ENCODE measurements around the gene TXNDC15. TPM values are rescaled to one million over a fixed set of nuclear protein-coding genes. Genes with fewer than 3 reads are reported as not detected.

Gene TXNDC15
- total RNA-seq, 1 experiment from 2014 or later, result 19.5 TPM

DNA sequence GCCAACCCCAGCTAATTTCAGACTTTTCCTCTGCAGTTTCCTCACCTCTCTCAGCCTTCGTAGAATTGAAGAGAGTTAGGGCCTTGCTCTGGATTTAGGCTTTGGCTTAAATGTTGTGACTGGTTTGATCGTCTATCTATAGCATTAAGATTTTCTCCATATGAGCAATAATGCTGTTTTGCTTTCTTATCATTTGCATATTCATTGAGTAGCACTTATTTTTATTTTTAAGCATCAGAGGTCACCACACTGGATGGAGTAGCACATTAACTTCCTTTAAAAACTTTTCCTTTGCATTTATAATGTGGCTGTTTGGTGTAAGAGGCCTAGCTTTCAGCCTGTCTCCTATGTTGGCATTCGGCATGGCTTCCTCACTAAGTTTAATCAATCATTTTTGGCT lies 18.1 kb downstream of the TXNDC15 start:
- Histone ChIP-seq H3K4me3 (no peak overlapping the region), H3K27me3 (ENCODE audit: insufficient read depth, low read depth) (no peaks in the 10 kb centered on the region), H3K9me2 (ENCODE audit: insufficient read depth) (no peaks in the 10 kb centered on the region), H3K9me3 (ENCODE audit: insufficient read depth, low read depth) (no peaks in the 10 kb centered on the region), H3K27ac (no peak overlapping the region), H3K4me1 (replicated peaks; ENCODE audit: insufficient read depth) (no peaks in the 10 kb centered on the region), H2AFZ (no peak overlapping the region), H3K4me2 (no peak overlapping the region), H3K36me3 (ENCODE audit: low read depth) (no peaks in the 10 kb centered on the region; the same call in 1 of the 2 replicates), H4K20me1 (ENCODE audit: insufficient read depth) (no peaks in the 10 kb centered on the region; the same call in 1 of the 2 replicates), H3F3A (ENCODE audit: insufficient read depth, low read depth) (no peaks in the 10 kb centered on the region; the same call in 1 of the 2 replicates), H3K79me2 (ENCODE audit: low read depth) (no peaks in the 10 kb centered on the region)
- DNase-seq, result no peak
- CTCF ChIA-PET, result no interaction called here
- POLR2A ChIA-PET (ENCODE audit: unreplicated experiment), result no interaction called here
- TF ChIP-seq EZH2 (IDR thresholded peaks at IDR 0.05; ENCODE audit: low read depth), result no peak
- TF ChIP-seq, protein P1, sequence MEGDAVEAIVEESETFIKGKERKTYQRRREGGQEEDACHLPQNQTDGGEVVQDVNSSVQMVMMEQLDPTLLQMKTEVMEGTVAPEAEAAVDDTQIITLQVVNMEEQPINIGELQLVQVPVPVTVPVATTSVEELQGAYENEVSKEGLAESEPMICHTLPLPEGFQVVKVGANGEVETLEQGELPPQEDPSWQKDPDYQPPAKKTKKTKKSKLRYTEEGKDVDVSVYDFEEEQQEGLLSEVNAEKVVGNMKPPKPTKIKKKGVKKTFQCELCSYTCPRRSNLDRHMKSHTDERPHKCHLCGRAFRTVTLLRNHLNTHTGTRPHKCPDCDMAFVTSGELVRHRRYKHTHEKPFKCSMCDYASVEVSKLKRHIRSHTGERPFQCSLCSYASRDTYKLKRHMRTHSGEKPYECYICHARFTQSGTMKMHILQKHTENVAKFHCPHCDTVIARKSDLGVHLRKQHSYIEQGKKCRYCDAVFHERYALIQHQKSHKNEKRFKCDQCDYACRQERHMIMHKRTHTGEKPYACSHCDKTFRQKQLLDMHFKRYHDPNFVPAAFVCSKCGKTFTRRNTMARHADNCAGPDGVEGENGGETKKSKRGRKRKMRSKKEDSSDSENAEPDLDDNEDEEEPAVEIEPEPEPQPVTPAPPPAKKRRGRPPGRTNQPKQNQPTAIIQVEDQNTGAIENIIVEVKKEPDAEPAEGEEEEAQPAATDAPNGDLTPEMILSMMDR (conservative IDR thresholded peaks at IDR 0.05), result no peak
- BruUV-seq (replicated peaks), result no TSS peak
- intact Hi-C loops (cut with micrococcal nuclease; ENCODE audit: unreplicated experiment), result no loop called here

- intact Hi-C loops (cut with micrococcal nuclease; ENCODE audit: unreplicated experiment), result no loop called here
- H3K27me3 ChIP-seq (ENCODE audit: insufficient read depth, low read depth), result no peaks in the 10 kb centered on the region
- H3K36me3 ChIP-seq (ENCODE audit: low read depth), result no peaks in the 10 kb centered on the region; the same call in 1 of the 2 replicates
- no peaks in the 10 kb centered on the region for H3K9me3 ChIP-seq (ENCODE audit: insufficient read depth, low read depth)
- BruUV-seq (replicated peaks), result no TSS peak
- H2AFZ ChIP-seq, result no peak overlapping the region
- no peaks in the 10 kb centered on the region for H3K79me2 ChIP-seq (ENCODE audit: low read depth)
- DNase-seq, result no peak
- no peaks in the 10 kb centered on the region for H3K4me1 ChIP-seq (replicated peaks; ENCODE audit: insufficient read depth)
- ChIA-PET POLR2A (ENCODE audit: unreplicated experiment) (no interaction called here), CTCF (no interaction called here)
- no peak overlapping the region for H3K27ac ChIP-seq
- no peaks in the 10 kb centered on the region; the same call in 1 of the 2 replicates for H4K20me1 ChIP-seq (ENCODE audit: insufficient read depth)
- no peaks in the 10 kb centered on the region for H3K9me2 ChIP-seq (ENCODE audit: insufficient read depth)
- H3K4me3 ChIP-seq, result no peak overlapping the region
- no peaks in the 10 kb centered on the region; the same call in 1 of the 2 replicates for H3F3A ChIP-seq (ENCODE audit: insufficient read depth, low read depth)
- no peak overlapping the region for H3K4me2 ChIP-seq
- TF ChIP-seq, protein P1 (conservative IDR thresholded peaks at IDR 0.05), result no peak
- TF ChIP-seq EZH2 (IDR thresholded peaks at IDR 0.05; ENCODE audit: low read depth), result no peak
Observed at GRCh38 chr5:134892926-134893325, 18.8 kb downstream of the TXNDC15 start.

DNA sequence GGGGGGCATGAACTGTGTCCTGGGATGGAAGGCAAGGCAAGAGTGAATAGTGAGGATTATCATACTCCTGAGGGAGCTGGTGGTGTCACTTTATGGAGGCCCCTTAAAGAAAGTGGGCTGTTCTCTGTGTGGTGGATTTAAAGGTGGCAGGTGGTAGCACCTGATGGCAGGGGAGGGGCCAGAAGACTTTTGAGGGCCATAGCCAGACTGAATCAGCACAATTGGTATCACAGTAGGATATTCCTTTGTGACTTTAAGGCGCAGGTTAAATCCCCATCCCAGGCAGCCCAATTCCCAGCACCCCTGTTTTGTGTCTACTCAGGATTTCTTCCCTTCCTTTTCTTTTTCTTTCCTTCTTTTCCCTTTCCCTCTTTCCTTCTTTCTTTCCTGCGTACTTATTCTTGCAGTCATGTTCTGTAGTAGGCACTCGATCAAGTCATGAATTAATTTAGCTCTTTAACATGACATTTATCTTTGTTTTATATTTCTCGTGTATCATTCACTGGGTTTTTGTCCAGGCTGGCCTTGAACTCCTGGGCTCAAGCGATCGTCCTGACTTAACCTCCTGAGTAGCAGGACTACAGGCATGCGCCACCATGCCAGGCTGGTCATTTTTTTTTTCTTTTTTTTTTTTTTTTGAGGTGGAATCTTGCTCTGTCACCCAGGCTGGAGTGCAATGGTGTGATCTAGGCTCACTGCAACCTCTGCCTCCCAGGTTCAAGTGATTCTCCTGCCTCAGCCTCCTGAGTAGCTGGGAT lies 19.8 kb downstream of the TXNDC15 start:
- DNase-seq, result no peak
- Histone ChIP-seq H3K9me2 (ENCODE audit: insufficient read depth) (no peaks in the 10 kb centered on the region), H3K27me3 (ENCODE audit: insufficient read depth, low read depth) (no peaks in the 10 kb centered on the region), H3K4me1 (replicated peaks; ENCODE audit: insufficient read depth) (no peaks in the 10 kb centered on the region), H3F3A (ENCODE audit: insufficient read depth, low read depth) (no peaks in the 10 kb centered on the region; the same call in 1 of the 2 replicates), H3K9me3 (ENCODE audit: insufficient read depth, low read depth) (no peaks in the 10 kb centered on the region), H3K79me2 (ENCODE audit: low read depth) (no peaks in the 10 kb centered on the region), H4K20me1 (ENCODE audit: insufficient read depth) (no peaks in the 10 kb centered on the region; the same call in 1 of the 2 replicates), H3K4me3 (no peak overlapping the region), H3K36me3 (ENCODE audit: low read depth) (no peaks in the 10 kb centered on the region; the same call in 1 of the 2 replicates), H3K27ac (no peak overlapping the region), H3K4me2 (no peak overlapping the region), H2AFZ (no peak overlapping the region)
- POLR2A ChIA-PET (ENCODE audit: unreplicated experiment), result interaction anchor here (0.7 kb wide), 1 partner anchor 10 kb away, joined by 4 read pairs; no protein-coding TSS in a partner anchor
- TF ChIP-seq, protein P1 (conservative IDR thresholded peaks at IDR 0.05), result no peak
- TF ChIP-seq EZH2 (IDR thresholded peaks at IDR 0.05; ENCODE audit: low read depth), result no peak
- BruUV-seq (replicated peaks), result no TSS peak
- intact Hi-C loops (cut with micrococcal nuclease; ENCODE audit: unreplicated experiment), result no loop called here
- CTCF ChIA-PET, result no interaction called here

Data from PC-9 (cell line).